HL-60 (cell line): ENCODE measurements around the gene ZNF232.
"Not testable (repeated sequence)": the region's sequence is repeated elsewhere in the genome, so short reads cannot be mapped to it uniquely, and the experiment has no call there.

Experiments
- DNase-seq, 2 experiments: peaks; one replicate each; pipeline ENCODE4 v3.0.0-alpha.2; 2010 to 2020; ENCODE audit warnings: low read depth in 1 of 2, low spot score in 1 of 2
- H3K27ac ChIP-seq: fragments of 250-450 bp; sonication (Bioruptor Pico); replicated peaks from 2 replicates; pipeline ENCODE4 v1.5.1; 2020; ENCODE audit warnings: mild to moderate bottlenecking, moderate library complexity
- H3K27me3 ChIP-seq: fragments of 250-450 bp; sonication (Bioruptor Pico); 2 replicates; pipeline ENCODE4 v1.5.1; 2021; ENCODE audit warnings: mild to moderate bottlenecking, moderate library complexity; ENCODE audit not compliant: insufficient read depth, poor library complexity, severe bottlenecking
- H3K4me3 ChIP-seq: replicated peaks from 2 replicates; pipeline ENCODE4 v1.5.1; 2011; ENCODE audit warnings: mild to moderate bottlenecking, control low read depth, low read length; ENCODE audit not compliant: insufficient read depth
- CTCF ChIP-seq: IDR thresholded peaks from one replicate; pipeline ENCODE4 v1.5.1; 2011; ENCODE audit warnings: low read length, control low read depth, inconsistent platforms; ENCODE audit not compliant: insufficient read depth
- GABPA ChIP-seq: IDR thresholded peaks from 2 replicates; pipeline ENCODE4 v1.6.1; 2012; ENCODE audit warnings: low read depth
- POLR2AphosphoS5 ChIP-seq: IDR thresholded peaks from 2 replicates; pipeline ENCODE4 v1.6.1; 2012; ENCODE audit warnings: low read depth
- REST ChIP-seq: IDR thresholded peaks from 2 replicates; pipeline ENCODE4 v1.6.1; 2012; ENCODE audit warnings: low read depth; ENCODE audit not compliant: insufficient replicate concordance
- SPI1 ChIP-seq: IDR thresholded peaks from 2 replicates; pipeline ENCODE4 v1.6.1; 2012; ENCODE audit warnings: low read depth, mild to moderate bottlenecking, borderline replicate concordance

ZNF232 gene

GRCh38 chr17:5078106-5079028, 33.3 kb downstream of the ZNF232 start, which contains the start of gene ZFP3:
Gene ZFP3, plus strand, starts transcription at chr17:5078467. Its CDS starts 13,038 bp downstream, at chr17:5091505.
- TF ChIP-seq POLR2AphosphoS5 (no peak), SPI1 (no peak), REST (no peak), GABPA (no peak), CTCF (no peak)
- Histone ChIP-seq H3K27ac (no peak within 1 kb of the TSS), H3K27me3 (no peaks in the 10 kb centered on the region), H3K4me3 (no peak within 1 kb of the TSS)
- DNase-seq: no peak

GRCh38 chr17:5077781-5078105, 33.9 kb downstream of the ZNF232 start:
- Histone ChIP-seq H3K27me3 (no peaks in the 10 kb centered on the region), H3K4me3 (no peak overlapping the region), H3K27ac (no peak overlapping the region)
- DNase-seq: no peak
- TF ChIP-seq GABPA (no peak), REST (no peak), CTCF (no peak), POLR2AphosphoS5 (no peak), SPI1 (no peak)

GRCh38 chr17:5077275-5077674, 34.4 kb downstream of the ZNF232 start:
- H3K27ac ChIP-seq, H3K4me3 ChIP-seq, H3K27me3 ChIP-seq: not testable (repeated sequence)

GRCh38 chr17:5075472-5075871, 36.2 kb downstream of the ZNF232 start:
- not testable (repeated sequence) for H3K27me3 ChIP-seq, H3K27ac ChIP-seq, H3K4me3 ChIP-seq, DNase-seq

More at GRCh38 chr17:5077275-5077674, 34.4 kb downstream of the ZNF232 start:
- not testable (repeated sequence) for DNase-seq

- Histone ChIP-seq H3K4me3 (no peak overlapping the region), H3K27me3 (no peaks in the 10 kb centered on the region), H3K27ac (no peak overlapping the region)
- no peak for DNase-seq
- TF ChIP-seq CTCF: no peak
- TF ChIP-seq REST: no peak
- no peak for TF ChIP-seq GABPA
- TF ChIP-seq SPI1: no peak
- TF ChIP-seq POLR2AphosphoS5: no peak
Measured at GRCh38 chr17:5069724-5070123, 42.0 kb downstream of the ZNF232 start.
